UCSD-AML1 (cell line): ENCODE results near the gene CCDC7.
"Not testable (repeated sequence)": the region's sequence is repeated elsewhere in the genome, so short reads cannot be mapped to it uniquely, and the experiment has no call there.

Experiments
- DNase-seq: peaks from one replicate; lab custom pipeline; 2025; ENCODE audit not compliant: unreplicated experiment; lab: John Stamatoyannopoulos, UW

The CCDC7 gene

GRCh38 chr10:32446536-32447406, 831 bp downstream of the CCDC7 start:
- no peak for DNase-seq

- DNase-seq, result no peak
These were observed 8.2 kb downstream of the CCDC7 start for GRCh38 chr10:32454148-32454547.

- DNase-seq, result no peak
These were observed 13.2 kb downstream of the CCDC7 start for GRCh38 chr10:32459051-32459698.

GRCh38 chr10:32461203-32461602, 15.3 kb downstream of the CCDC7 start:
- no peak for DNase-seq

GRCh38 chr10:32471232-32471631, 25.3 kb downstream of the CCDC7 start:
- DNase-seq, result no peak

GRCh38 chr10:32477499-32477898, 31.6 kb downstream of the CCDC7 start:
- DNase-seq, result no peak

GRCh38 chr10:32481606-32482005, 35.7 kb downstream of the CCDC7 start:
- DNase-seq, result no peak

GRCh38 chr10:32483019-32483502, 37.1 kb downstream of the CCDC7 start:
- not testable (repeated sequence) for DNase-seq

GRCh38 chr10:32488038-32488437, 42.1 kb downstream of the CCDC7 start:
- not testable (repeated sequence) for DNase-seq

- no peak for DNase-seq
These were observed 43.2 kb downstream of the CCDC7 start for GRCh38 chr10:32489158-32489557.

- no peak for DNase-seq
These were observed 44.0 kb downstream of the CCDC7 start for GRCh38 chr10:32489901-32490300.

GRCh38 chr10:32494562-32494961, 48.6 kb downstream of the CCDC7 start:
- DNase-seq, result not testable (repeated sequence)

GRCh38 chr10:32500136-32500535, 54.2 kb downstream of the CCDC7 start:
- not testable (repeated sequence) for DNase-seq

- DNase-seq, result no peak
These were observed 56.0 kb downstream of the CCDC7 start for GRCh38 chr10:32501906-32502305.

GRCh38 chr10:32505762-32506420, 60.0 kb downstream of the CCDC7 start:
- DNase-seq, result not testable (repeated sequence)

GRCh38 chr10:32511599-32511998, 65.7 kb downstream of the CCDC7 start:
- no peak for DNase-seq

- DNase-seq, result no peak
These were observed 70.9 kb downstream of the CCDC7 start for GRCh38 chr10:32516567-32517495.

- DNase-seq, result no peak
These were observed 84.3 kb downstream of the CCDC7 start for GRCh38 chr10:32530231-32530630.

GRCh38 chr10:32538256-32538655, 92.3 kb downstream of the CCDC7 start:
- no peak for DNase-seq

GRCh38 chr10:32540691-32541470, 94.9 kb downstream of the CCDC7 start:
- DNase-seq, result no peak
